ENCODE data around the gene DYNLL1. TPM values are rescaled to one million over a fixed set of nuclear protein-coding genes. Genes with fewer than 3 reads are reported as not detected.
A peak's percentile ranks its signal among the peaks of the same experiment; 100 is the strongest.

DYNLL1 gene
- polyA plus RNA-seq, 1 experiment, result 358 TPM

GRCh38 chr12:120489018-120489417 is 6.9 kb upstream of the DYNLL1 start:
- CTCF ChIA-PET, result interaction anchor here (0.9 to 3.7 kb wide), 3 partner anchors 13 to 49 kb away, joined by 3 to 13 read pairs (median 6); partner anchors contain the start of gene SRSF9

DNA sequence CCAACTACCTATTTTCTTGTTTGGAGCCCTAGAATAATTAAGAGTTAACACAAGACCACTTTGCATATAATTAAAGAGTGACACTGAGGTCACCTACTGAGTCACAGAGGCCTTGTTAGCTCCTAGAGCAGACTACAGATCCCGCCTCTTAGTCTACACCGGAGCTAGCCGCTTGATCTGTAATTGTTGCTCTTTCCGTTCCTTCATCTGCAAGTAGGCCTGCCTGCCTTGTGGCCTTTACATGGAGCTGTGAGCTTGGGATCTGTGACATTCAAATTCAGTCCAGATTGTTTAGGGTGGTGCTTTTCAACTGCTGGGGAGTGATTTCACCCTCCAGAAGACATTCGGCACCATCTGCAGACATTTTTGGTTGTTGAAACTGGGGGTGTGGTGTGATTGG is 5.6 kb upstream of the DYNLL1 start:
- H3K27me3 ChIP-seq (ENCODE audit: control insufficient read depth, insufficient read depth, low read length), result no peaks in the 10 kb centered on the region
- ChIA-PET CTCF (interaction anchor here (0.6 to 3.7 kb wide), 3 partner anchors 15 to 36 kb away, joined by 3 to 13 read pairs (median 6); partner anchors contain the start of gene SRSF9), POLR2A (interaction anchor here (0.6 kb wide), 1 partner anchor 159 kb away, joined by 3 read pairs; no protein-coding TSS in a partner anchor)
- H3K36me3 ChIP-seq (ENCODE audit: control insufficient read depth, insufficient read depth, low read length), result peaks cover 4% of the 10 kb centered on the region
- DNase-seq (ENCODE audit: low read depth), result no peak
- TF ChIP-seq, protein P1, sequence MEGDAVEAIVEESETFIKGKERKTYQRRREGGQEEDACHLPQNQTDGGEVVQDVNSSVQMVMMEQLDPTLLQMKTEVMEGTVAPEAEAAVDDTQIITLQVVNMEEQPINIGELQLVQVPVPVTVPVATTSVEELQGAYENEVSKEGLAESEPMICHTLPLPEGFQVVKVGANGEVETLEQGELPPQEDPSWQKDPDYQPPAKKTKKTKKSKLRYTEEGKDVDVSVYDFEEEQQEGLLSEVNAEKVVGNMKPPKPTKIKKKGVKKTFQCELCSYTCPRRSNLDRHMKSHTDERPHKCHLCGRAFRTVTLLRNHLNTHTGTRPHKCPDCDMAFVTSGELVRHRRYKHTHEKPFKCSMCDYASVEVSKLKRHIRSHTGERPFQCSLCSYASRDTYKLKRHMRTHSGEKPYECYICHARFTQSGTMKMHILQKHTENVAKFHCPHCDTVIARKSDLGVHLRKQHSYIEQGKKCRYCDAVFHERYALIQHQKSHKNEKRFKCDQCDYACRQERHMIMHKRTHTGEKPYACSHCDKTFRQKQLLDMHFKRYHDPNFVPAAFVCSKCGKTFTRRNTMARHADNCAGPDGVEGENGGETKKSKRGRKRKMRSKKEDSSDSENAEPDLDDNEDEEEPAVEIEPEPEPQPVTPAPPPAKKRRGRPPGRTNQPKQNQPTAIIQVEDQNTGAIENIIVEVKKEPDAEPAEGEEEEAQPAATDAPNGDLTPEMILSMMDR (IDR thresholded peaks at IDR 0.05; ENCODE audit: insufficient read depth, low read depth, low read length), result no peak
- H3K4me3 ChIP-seq (ENCODE audit: low read depth, low read length), result no peak overlapping the region

More at GRCh38 chr12:120489018-120489417, 6.9 kb upstream of the DYNLL1 start:
- no peaks in the 10 kb centered on the region for H3K27me3 ChIP-seq (ENCODE audit: control insufficient read depth, insufficient read depth, low read length)
- DNase-seq (ENCODE audit: low read depth), result no peak
- no peak overlapping the region for H3K4me3 ChIP-seq (ENCODE audit: low read depth, low read length)
- TF ChIP-seq, protein P1 (IDR thresholded peaks at IDR 0.05; ENCODE audit: insufficient read depth, low read depth, low read length), result no peak
- peaks cover 4% of the 10 kb centered on the region for H3K36me3 ChIP-seq (ENCODE audit: control insufficient read depth, insufficient read depth, low read length)
- POLR2A ChIA-PET, result no interaction called here

DNA sequence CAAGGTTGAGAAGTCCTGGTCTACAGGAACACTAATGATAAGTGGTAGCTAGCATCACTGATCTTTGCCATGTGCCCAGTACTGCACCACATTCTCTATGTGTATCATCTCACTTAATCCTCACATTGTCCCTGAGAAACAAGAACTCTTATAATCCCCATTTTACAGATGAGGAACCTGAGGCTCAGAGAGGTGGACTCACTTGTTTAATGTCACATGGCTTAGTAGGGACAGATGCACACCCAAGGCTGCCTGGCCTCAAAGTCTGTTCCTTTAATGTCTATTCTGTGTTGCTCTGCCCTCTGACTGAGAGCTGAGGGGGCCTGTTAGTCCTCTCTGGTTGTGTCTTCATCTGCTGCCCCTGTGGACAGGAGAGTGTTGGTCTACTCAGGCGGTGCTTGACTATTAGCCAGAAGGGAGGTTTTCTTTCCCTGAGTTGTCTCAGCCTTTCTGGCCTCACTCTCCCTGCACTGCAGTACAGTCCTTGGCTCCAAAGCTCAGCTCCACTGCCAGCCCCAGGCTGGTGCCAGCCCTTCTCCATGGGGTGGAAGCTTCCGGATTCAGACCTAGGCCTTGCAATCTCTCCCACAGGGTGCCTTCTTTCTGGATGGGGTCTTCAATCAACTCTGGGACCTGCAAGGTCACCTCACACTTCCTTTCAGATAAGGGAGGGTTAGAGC is 4.9 kb upstream of the DYNLL1 start:
- Histone ChIP-seq H3K36me3 (ENCODE audit: control insufficient read depth, insufficient read depth, low read length) (peaks cover 4% of the 10 kb centered on the region), H3K27me3 (ENCODE audit: control insufficient read depth, insufficient read depth, low read length) (no peaks in the 10 kb centered on the region), H3K4me3 (ENCODE audit: low read depth, low read length) (no peak overlapping the region)
- TF ChIP-seq, protein P1 (IDR thresholded peaks at IDR 0.05; ENCODE audit: insufficient read depth, low read depth, low read length), result no peak
- no peak for DNase-seq (ENCODE audit: low read depth)
- ChIA-PET POLR2A (interaction anchor here (0.6 kb wide), 1 partner anchor 158 kb away, joined by 3 read pairs; no protein-coding TSS in a partner anchor), CTCF (interaction anchor here (0.6 to 3.7 kb wide), 3 partner anchors 22 to 37 kb away, joined by 3 to 13 read pairs (median 3); partner anchors contain the start of gene SRSF9)

DNA sequence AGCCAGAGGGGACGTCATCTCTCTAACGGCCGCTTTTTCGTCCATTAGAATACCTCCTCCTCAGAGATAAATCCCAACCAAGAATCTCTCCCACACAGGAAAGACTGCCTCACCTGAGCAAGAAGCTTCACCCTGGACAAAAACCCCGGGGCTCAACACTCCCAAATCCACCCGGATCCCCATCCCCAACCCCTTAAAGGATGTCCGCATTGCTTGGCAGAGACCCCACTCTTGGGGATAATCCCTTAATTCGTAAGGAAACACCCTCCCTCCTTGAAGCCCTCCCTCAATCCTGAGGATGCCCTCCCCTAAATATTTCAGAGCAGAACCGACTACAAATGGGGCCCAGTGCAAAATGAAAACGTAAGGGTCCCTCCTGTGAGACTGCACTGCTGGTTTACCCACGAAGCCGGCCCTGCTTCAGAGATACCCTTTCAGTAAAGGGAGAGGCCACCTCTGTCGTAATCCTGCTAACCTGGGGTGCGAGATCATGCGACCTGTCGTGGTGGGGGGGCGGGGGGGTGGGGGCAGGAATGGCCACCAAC is 655 bp upstream of the DYNLL1 start:
- H3K36me3 ChIP-seq (ENCODE audit: control insufficient read depth, insufficient read depth, low read length), result peaks cover 8% of the 10 kb centered on the region
- H3K4me3 ChIP-seq (ENCODE audit: low read depth, low read length), result peak overlapping the region; percentile 99
- ChIA-PET POLR2A (no interaction called here), CTCF (interaction anchor here (1.0 to 1.5 kb wide), 5 partner anchors 14 to 159 kb away, joined by 3 to 4 read pairs (median 3); no protein-coding TSS in a partner anchor)
- TF ChIP-seq, protein P1 (IDR thresholded peaks at IDR 0.05; ENCODE audit: insufficient read depth, low read depth, low read length), result no peak
- H3K27me3 ChIP-seq (ENCODE audit: control insufficient read depth, insufficient read depth, low read length), result no peaks in the 10 kb centered on the region
- DNase-seq (ENCODE audit: low read depth), result no peak

All from BJ (cell line).